DLD1 (cell line): Measurements from ENCODE around the gene NIPAL1.
"Not testable (repeated sequence)": the region's sequence is repeated elsewhere in the genome, so short reads cannot be mapped to it uniquely, and the experiment has no call there.

Experiments
- in situ Hi-C: cut with HindIII; loops from 2 replicates; pipeline ENCODE4 v1.10.0; 2017; ENCODE audit warnings: low sequenced_read_pairs

NIPAL1 gene

GRCh38 chr4:48016141-48017107, at the start of gene NIPAL1, which contains the start of gene CNGA1:
Gene NIPAL1 (plus strand): TSS chr4:48016772. CDS start chr4:48016840, 68 bp downstream.
Gene CNGA1 (minus strand): TSS chr4:48016681. CDS start chr4:47952689, 63,992 bp downstream.
- in situ Hi-C loops = no loop called here

- in situ Hi-C loops = no loop called here
Observed at GRCh38 chr4:47968847-47969246, 47.7 kb upstream of the NIPAL1 start.

- in situ Hi-C loops = no loop called here
Observed at GRCh38 chr4:47972181-47972580, 44.4 kb upstream of the NIPAL1 start.

- in situ Hi-C loops = no loop called here
Observed at GRCh38 chr4:47972721-47973120, 43.9 kb upstream of the NIPAL1 start.

- in situ Hi-C loops = no loop called here
Observed at GRCh38 chr4:47974566-47974965, 42.0 kb upstream of the NIPAL1 start.

- in situ Hi-C loops = no loop called here
Observed at GRCh38 chr4:47990145-47990544, 26.4 kb upstream of the NIPAL1 start.

DNA sequence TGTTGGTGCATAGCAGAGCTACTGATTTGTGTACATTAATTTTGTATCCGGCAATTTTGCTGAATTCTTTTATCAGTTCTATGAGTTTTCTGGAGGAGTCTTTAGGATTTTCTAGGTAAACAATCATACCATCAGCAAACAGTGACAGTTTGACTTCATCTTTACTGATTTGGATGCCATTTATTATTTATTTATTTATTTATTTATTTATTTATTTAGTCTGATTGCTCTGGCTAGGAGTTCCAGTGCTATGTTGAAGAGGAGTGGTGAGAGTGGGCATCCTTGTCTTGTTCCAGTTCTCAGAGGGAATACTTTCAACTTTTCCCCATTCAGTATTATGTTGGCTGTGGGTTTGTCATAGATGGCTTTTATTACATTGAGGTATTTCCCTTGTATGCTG, 24.1 kb upstream of the NIPAL1 start:
- in situ Hi-C loops = not testable (repeated sequence)

- in situ Hi-C loops = no loop called here
Observed at GRCh38 chr4:47996021-47996420, 20.6 kb upstream of the NIPAL1 start.

GRCh38 chr4:48002267-48002666, 14.3 kb upstream of the NIPAL1 start:
- in situ Hi-C loops = no loop called here

DNA sequence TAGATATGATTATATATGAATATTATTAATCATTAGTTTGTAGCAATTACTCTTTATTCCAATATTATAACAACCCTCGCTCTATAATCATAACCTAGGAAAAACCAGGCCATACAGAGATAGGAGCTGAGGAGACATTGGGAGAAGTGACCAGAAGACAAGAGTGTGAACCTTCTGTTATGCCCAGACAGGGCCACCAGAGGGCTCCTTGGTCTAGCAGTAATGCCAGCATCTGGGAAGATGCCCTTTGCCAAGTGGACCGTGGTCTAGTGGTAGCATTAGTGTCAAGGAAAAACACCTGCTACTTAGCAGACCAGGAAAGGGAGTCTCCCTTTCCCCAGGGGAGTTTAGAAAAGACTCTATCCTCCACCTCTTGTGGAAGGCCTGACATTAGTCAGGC, 13.0 kb upstream of the NIPAL1 start:
- in situ Hi-C loops = not testable (repeated sequence)

DNA sequence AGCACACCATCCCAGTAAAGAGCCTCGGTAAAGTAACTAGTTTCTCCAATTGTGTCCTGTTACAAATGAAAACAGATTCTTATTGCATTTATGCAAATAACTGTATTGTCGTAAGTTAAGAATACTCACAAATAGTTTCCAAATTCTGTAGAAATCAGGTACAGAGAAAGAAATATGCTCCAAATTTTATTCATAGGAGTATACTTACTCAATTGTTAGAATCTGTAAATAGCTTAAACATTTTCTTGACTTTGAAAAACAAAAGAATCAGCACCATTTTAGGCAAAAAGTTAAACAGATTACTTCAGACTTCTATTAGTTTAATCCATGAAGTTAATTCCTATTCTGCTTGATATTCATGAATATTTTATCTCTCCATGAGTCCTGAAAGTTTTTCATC, 10.8 kb upstream of the NIPAL1 start:
- in situ Hi-C loops = no loop called here

- in situ Hi-C loops = no loop called here
Observed at GRCh38 chr4:48008021-48008596, 8.5 kb upstream of the NIPAL1 start.

- in situ Hi-C loops = not testable (repeated sequence)
Observed at GRCh38 chr4:48010906-48011305, 5.7 kb upstream of the NIPAL1 start.

DNA sequence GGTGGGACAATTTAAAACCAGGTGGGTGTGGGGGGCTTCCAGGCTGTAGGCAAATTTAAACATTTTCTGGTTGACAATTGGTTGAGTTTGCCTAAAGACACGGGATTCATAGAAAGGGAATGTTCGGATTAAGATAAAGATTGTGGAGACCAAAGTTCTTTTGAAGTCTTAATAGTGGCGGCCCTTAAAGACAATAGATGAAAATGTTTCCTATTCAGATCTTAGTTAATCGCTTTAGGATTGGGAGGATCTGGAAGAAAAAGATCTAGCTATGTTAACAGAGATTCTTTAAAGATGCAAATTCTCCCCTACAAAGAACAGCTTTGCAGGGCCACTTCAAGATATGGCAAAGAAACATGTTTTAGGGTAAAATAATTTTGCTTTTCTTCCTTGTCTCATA, 4.8 kb upstream of the NIPAL1 start:
- in situ Hi-C loops = no loop called here

GRCh38 chr4:48012824-48013223, 3.7 kb upstream of the NIPAL1 start:
- in situ Hi-C loops = no loop called here

GRCh38 chr4:48015216-48015615, 1.4 kb upstream of the NIPAL1 start:
- in situ Hi-C loops = no loop called here

DNA sequence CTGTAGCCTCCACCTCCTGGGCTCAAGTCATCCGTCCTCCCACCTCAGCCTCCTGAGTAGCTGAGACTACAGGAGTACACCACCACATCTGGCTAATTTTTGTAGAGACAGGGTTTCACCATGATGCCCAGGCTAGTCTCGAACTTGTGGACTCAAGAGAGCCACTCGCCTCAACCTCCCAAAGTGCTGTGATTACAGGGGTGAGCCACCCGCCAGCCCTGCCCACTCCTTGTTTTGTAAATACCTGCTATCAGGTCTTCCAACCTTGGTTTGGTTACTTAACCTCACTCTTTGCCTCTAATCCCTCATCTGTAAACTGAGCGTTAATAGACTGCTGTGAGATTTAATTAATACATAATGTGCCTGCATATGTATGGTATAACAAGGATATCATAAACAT, 894 bp upstream of the NIPAL1 start:
- in situ Hi-C loops = no loop called here

- in situ Hi-C loops = no loop called here
Observed at GRCh38 chr4:48017108-48017571, 568 bp downstream of the NIPAL1 start.

- in situ Hi-C loops = no loop called here
Observed at GRCh38 chr4:48018112-48018511, 1.5 kb downstream of the NIPAL1 start.

GRCh38 chr4:48021100-48021499, 4.5 kb downstream of the NIPAL1 start:
- in situ Hi-C loops = no loop called here

DNA sequence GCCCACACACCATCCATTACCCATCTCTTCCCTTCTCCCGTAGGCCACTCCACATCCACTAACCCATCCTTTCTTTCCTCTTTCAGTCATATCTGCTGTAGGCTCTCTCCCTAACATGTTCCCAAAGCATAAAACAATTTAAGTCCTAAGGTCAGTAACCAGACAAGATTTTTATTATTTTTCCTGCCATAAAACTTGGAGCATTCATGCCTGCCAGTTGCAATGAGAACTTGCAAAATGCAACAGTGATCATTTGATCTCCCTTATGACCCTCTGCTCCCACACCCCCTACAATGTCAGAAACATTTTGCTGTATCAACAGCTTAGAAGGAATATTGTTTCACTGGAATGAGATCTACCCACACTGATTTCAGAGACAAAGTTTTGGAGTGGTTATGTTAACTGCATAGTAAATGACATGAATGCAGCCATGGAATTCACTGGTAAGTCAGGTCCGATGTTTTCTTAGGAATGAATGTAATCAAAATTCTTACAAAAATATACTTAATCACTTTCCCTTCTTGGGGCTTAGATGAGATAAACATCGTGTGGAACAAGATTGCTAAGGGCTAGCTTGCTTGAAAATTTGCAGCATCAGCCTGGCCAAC, 5.7 kb downstream of the NIPAL1 start:
- in situ Hi-C loops = no loop called here

GRCh38 chr4:48024522-48024921, 8.0 kb downstream of the NIPAL1 start:
- in situ Hi-C loops = no loop called here
